Muscle layer of duodenum (tissue), 2 donors: ENCODE measurements around the gene CFL1.
A peak's percentile ranks its signal among the peaks of the same experiment; 100 is the strongest.

ENCODE experiments used
- H3K27ac ChIP-seq: one replicate; pipeline ENCODE4 v1.7.0; 2013; ENCODE audit warnings: mild to moderate bottlenecking, low read length
- H3K27me3 ChIP-seq: one replicate; pipeline ENCODE4 v1.7.0; 2013; ENCODE audit warnings: low read depth, mild to moderate bottlenecking, control low read depth, low read length
- H3K36me3 ChIP-seq, 2 donors: one replicate each; pipeline ENCODE4 v1.7.0; 2013; ENCODE audit warnings: low read length in 2 of 2, control low read depth in 1 of 2, mild to moderate bottlenecking in 1 of 2; ENCODE audit not compliant: insufficient read depth in 2 of 2, control insufficient read depth in 1 of 2
- H3K4me1 ChIP-seq, 2 donors: one replicate each; pipeline ENCODE4 v1.7.0; 2013; ENCODE audit warnings: low read length in 2 of 2, mild to moderate bottlenecking in 2 of 2, control low read depth in 1 of 2, moderate library complexity in 1 of 2; ENCODE audit not compliant: insufficient read depth in 2 of 2, control insufficient read depth in 1 of 2
- H3K4me3 ChIP-seq, 2 donors: one replicate each; pipeline ENCODE4 v1.7.0; 2013; ENCODE audit warnings: low read length in 2 of 2, low read depth in 1 of 2, mild to moderate bottlenecking in 1 of 2
- H3K9me3 ChIP-seq, 2 donors: one replicate each; pipeline ENCODE4 v1.7.0; 2013; ENCODE audit warnings: low read length in 2 of 2, control low read depth in 1 of 2, mild to moderate bottlenecking in 1 of 2; ENCODE audit not compliant: control insufficient read depth in 1 of 2
- donor health status: healthy.

The CFL1 gene

GRCh38 chr11:65859812-65860277 lies 1.9 kb upstream of the CFL1 start:
- peaks cover 26 to 59% of the 10 kb centered on the region in 2 donors for H3K36me3 ChIP-seq
- peaks cover 0 to 42% of the 10 kb centered on the region in 2 donors for H3K4me1 ChIP-seq

GRCh38 chr11:65859095-65859811 lies 1.3 kb upstream of the CFL1 start:
- peaks cover 27 to 59% of the 10 kb centered on the region in 2 donors for H3K36me3 ChIP-seq
- H3K27me3 ChIP-seq, result no peaks in the 10 kb centered on the region
- peaks cover 0 to 42% of the 10 kb centered on the region in 2 donors for H3K4me1 ChIP-seq
- no peaks in the 10 kb centered on the region for H3K9me3 ChIP-seq
- peak overlapping the region; percentile 96 for H3K27ac ChIP-seq
- H3K4me3 ChIP-seq, result peak overlapping the region; percentile 87 to 97

More at GRCh38 chr11:65859812-65860277, 1.9 kb upstream of the CFL1 start:
- H3K27ac ChIP-seq, result peak overlapping the region; percentile 96
- no peaks in the 10 kb centered on the region for H3K9me3 ChIP-seq
- no peaks in the 10 kb centered on the region for H3K27me3 ChIP-seq
- H3K4me3 ChIP-seq, result peak overlapping the region; percentile 87 to 97

- Histone ChIP-seq H3K4me3 (peak overlapping the region; percentile 72 to 97), H3K4me1 (peaks cover 0 to 42% of the 10 kb centered on the region in 2 donors), H3K27ac (peak overlapping the region; percentile 96), H3K36me3 (peaks cover 26 to 59% of the 10 kb centered on the region in 2 donors), H3K27me3 (no peaks in the 10 kb centered on the region), H3K9me3 (no peaks in the 10 kb centered on the region)
Observed at GRCh38 chr11:65858681-65859087, 704 bp upstream of the CFL1 start.

- Histone ChIP-seq H3K4me3 (peak overlapping the region; percentile 92 to 97), H3K9me3 (no peaks in the 10 kb centered on the region), H3K27me3 (no peaks in the 10 kb centered on the region), H3K36me3 (peaks cover 31 to 59% of the 10 kb centered on the region in 2 donors), H3K27ac (peak overlapping the region; percentile 95), H3K4me1 (peaks cover 0 to 34% of the 10 kb centered on the region in 2 donors)
Observed at GRCh38 chr11:65857500-65857852, 504 bp downstream of the CFL1 start.

GRCh38 chr11:65856689-65857499 lies 1.1 kb downstream of the CFL1 start:
- H3K27me3 ChIP-seq, result no peaks in the 10 kb centered on the region
- H3K27ac ChIP-seq, result peak overlapping the region; percentile 95
- H3K36me3 ChIP-seq, result peaks cover 31 to 59% of the 10 kb centered on the region in 2 donors
- H3K4me1 ChIP-seq, result peaks cover 0 to 28% of the 10 kb centered on the region in 2 donors
- peak overlapping the region; percentile 92 to 97 for H3K4me3 ChIP-seq
- H3K9me3 ChIP-seq, result no peaks in the 10 kb centered on the region

- Histone ChIP-seq H3K27me3 (no peaks in the 10 kb centered on the region), H3K4me1 (peaks cover 0 to 19% of the 10 kb centered on the region in 2 donors), H3K4me3 (peak overlapping the region; percentile 92 to 97), H3K9me3 (peaks cover 0 to 2% of the 10 kb centered on the region in 2 donors), H3K36me3 (peaks cover 31 to 62% of the 10 kb centered on the region in 2 donors), H3K27ac (peak overlapping the region; percentile 95)
Observed at GRCh38 chr11:65855927-65856363, 2.0 kb downstream of the CFL1 start.

- Histone ChIP-seq H3K27ac (peak overlapping the region; percentile 95), H3K9me3 (peaks cover 0 to 2% of the 10 kb centered on the region in 2 donors), H3K27me3 (no peaks in the 10 kb centered on the region), H3K4me3 (peak overlapping the region in 1 of 2 donors; percentile 97), H3K36me3 (peaks cover 31 to 64% of the 10 kb centered on the region in 2 donors), H3K4me1 (peaks cover 0 to 19% of the 10 kb centered on the region in 2 donors)
Observed at GRCh38 chr11:65854852-65855837, 2.8 kb downstream of the CFL1 start.

GRCh38 chr11:65854161-65854592 lies 3.8 kb downstream of the CFL1 start:
- Histone ChIP-seq H3K36me3 (peaks cover 31 to 64% of the 10 kb centered on the region in 2 donors), H3K4me1 (peaks cover 0 to 19% of the 10 kb centered on the region in 2 donors), H3K4me3 (no peak overlapping the region), H3K9me3 (peaks cover 0 to 2% of the 10 kb centered on the region in 2 donors), H3K27ac (peak overlapping the region; percentile 69), H3K27me3 (no peaks in the 10 kb centered on the region)

- Histone ChIP-seq H3K4me1 (peaks cover 0 to 19% of the 10 kb centered on the region in 2 donors), H3K27ac (peak overlapping the region; percentile 69), H3K36me3 (peaks cover 31 to 64% of the 10 kb centered on the region in 2 donors)
Observed at GRCh38 chr11:65853246-65853979, 4.6 kb downstream of the CFL1 start.

More at GRCh38 chr11:65853246-65853979, 4.6 kb downstream of the CFL1 start:
- Histone ChIP-seq H3K9me3 (peaks cover 0 to 2% of the 10 kb centered on the region in 2 donors), H3K27me3 (no peaks in the 10 kb centered on the region), H3K4me3 (no peak overlapping the region)
